Liver (tissue), 9 donors: ENCODE data around the gene CLRN3. TPM values are rescaled to one million over a fixed set of nuclear protein-coding genes. Genes with fewer than 3 reads are reported as not detected.

Experiments used
- DNase-seq: peaks from one replicate; pipeline ENCODE4 v3.0.0-alpha.2; 2017; ENCODE audit warnings: low spot score
- H3K27ac ChIP-seq, 2 donors: one replicate each; pipeline ENCODE4 v1.7.0; 2013; ENCODE audit warnings: inconsistent platforms in 2 of 2, low read length in 2 of 2, control low read depth in 1 of 2, low read depth in 1 of 2, mild to moderate bottlenecking in 1 of 2
- H3K27me3 ChIP-seq, 4 donors: one replicate each; pipeline versions ENCODE4 v1.6.1 to v1.7.0; 2013; ENCODE audit warnings: low read length in 3 of 4, inconsistent platforms in 1 of 4, mild to moderate bottlenecking in 1 of 4, moderate library complexity in 1 of 4; ENCODE audit not compliant: control insufficient read depth in 4 of 4, insufficient read depth in 4 of 4
- H3K36me3 ChIP-seq, 4 donors: one replicate each; pipeline versions ENCODE4 v1.6.1 to v1.7.0; 2013; ENCODE audit warnings: low read length in 3 of 4, mild to moderate bottlenecking in 3 of 4, low read depth in 1 of 4, moderate library complexity in 1 of 4; ENCODE audit not compliant: control insufficient read depth in 4 of 4, insufficient read depth in 3 of 4
- H3K4me1 ChIP-seq, 4 donors: one replicate each; pipeline versions ENCODE4 v1.6.1 to v1.7.0; 2013; ENCODE audit warnings: low read length in 3 of 4, mild to moderate bottlenecking in 3 of 4, moderate library complexity in 1 of 4; ENCODE audit not compliant: control insufficient read depth in 4 of 4, insufficient read depth in 4 of 4
- H3K4me3 ChIP-seq, 3 donors: one replicate each; pipeline versions ENCODE4 v1.6.1 to v1.7.0; 2013; ENCODE audit warnings: low read length in 3 of 3, control low read depth in 1 of 3, low read depth in 1 of 3, mild to moderate bottlenecking in 1 of 3
- H3K9ac ChIP-seq, 2 donors: one replicate each; pipeline ENCODE4 v1.7.0; 2013; ENCODE audit warnings: low read length in 2 of 2, mild to moderate bottlenecking in 2 of 2, moderate library complexity in 2 of 2, control low read depth in 1 of 2, low read depth in 1 of 2
- H3K9me3 ChIP-seq, 4 donors: one replicate each; pipeline versions ENCODE4 v1.6.1 to v1.7.0; 2013; ENCODE audit warnings: low read length in 3 of 4; ENCODE audit not compliant: control insufficient read depth in 4 of 4
- FOXA1 ChIP-seq: IDR thresholded peaks from 2 replicates; pipeline ENCODE4 v1.6.1; 2016; ENCODE audit warnings: antibody characterized with exemption
- FOXA2 ChIP-seq: IDR thresholded peaks from 2 replicates; pipeline ENCODE4 v1.6.1; 2016; ENCODE audit warnings: antibody characterized with exemption
- GABPA ChIP-seq, 2 donors: IDR thresholded peaks in 1 of 2; conservative IDR thresholded peaks in 1 of 2; 2 replicates each; pipeline ENCODE4 v1.6.1; 2016; ENCODE audit warnings: antibody characterized with exemption in 2 of 2, mild to moderate bottlenecking in 1 of 2, moderate library complexity in 1 of 2
- HNF4A ChIP-seq, 2 donors: conservative IDR thresholded peaks; 2 replicates each; pipeline ENCODE4 v1.6.1; 2016; ENCODE audit warnings: antibody characterized with exemption in 2 of 2, mild to moderate bottlenecking in 2 of 2
- HNF4G ChIP-seq: IDR thresholded peaks from 2 replicates; pipeline ENCODE4 v1.6.1; 2016; ENCODE audit warnings: antibody characterized with exemption
- JUND ChIP-seq, 2 donors: IDR thresholded peaks; 2 replicates each; pipeline ENCODE4 v1.6.1; 2016; ENCODE audit warnings: antibody characterized with exemption in 2 of 2
- NR2F2 ChIP-seq: IDR thresholded peaks from 2 replicates; pipeline ENCODE4 v1.6.1; 2016; ENCODE audit warnings: antibody characterized with exemption
- RAD21 ChIP-seq, 2 donors: IDR thresholded peaks; 2 replicates each; pipeline ENCODE4 v1.6.1; 2016; ENCODE audit warnings: antibody characterized with exemption in 2 of 2, mild to moderate bottlenecking in 2 of 2
- RXRA ChIP-seq, 2 donors: IDR thresholded peaks; 2 replicates each; pipeline ENCODE4 v1.6.1; 2017 to 2018; ENCODE audit warnings: antibody characterized with exemption in 2 of 2, mild to moderate bottlenecking in 1 of 2
- SP1 ChIP-seq: IDR thresholded peaks from 2 replicates; pipeline ENCODE4 v1.6.1; 2018; ENCODE audit warnings: antibody characterized with exemption, mild to moderate bottlenecking
- TAF1 ChIP-seq: conservative IDR thresholded peaks from 2 replicates; pipeline ENCODE4 v1.6.1; 2016; ENCODE audit warnings: antibody characterized with exemption, mild to moderate bottlenecking
- YY1 ChIP-seq: IDR thresholded peaks from 2 replicates; pipeline ENCODE4 v1.6.1; 2016; ENCODE audit warnings: antibody characterized with exemption, mild to moderate bottlenecking
- WGBS: extraction: QIAGEN DNeasy Blood & Tissue Kit; methylation state at CpG from one replicate; pipeline ENCODE4 v1.1.7; 2013; 5-methylcytosine and 5-hydroxymethylcytosine counted together
- polyA plus RNA-seq, 2 donors: library from polyadenylated mRNA; stranded (reverse) in 1 of 2; unstranded in 1 of 2; fragments of 200-250 nt in 1 of 2; fragments of >200 nt in 1 of 2; fragmentation: Nextera tagmentation in 1 of 2; extraction: Ambion mirVana in 1 of 2; gene quantifications; one replicate each; pipeline versions ENCODE4 v1.2.1 to v1.2.3, GENCODE V29; 2013 to 2015
- total RNA-seq, 2 donors: library from RNA; depleted of rRNA; stranded (reverse); fragments of >200 nt; gene quantifications; one replicate each; pipeline ENCODE4 v1.2.3, GENCODE V29; 2014
- TF ChIP-seq, protein P1 (sequence below): IDR thresholded peaks from 2 replicates; pipeline ENCODE4 v1.6.1; 2016; ENCODE audit warnings: antibody characterized with exemption
- TF ChIP-seq, protein P2 (sequence below): fragments of 150-350 bp; IDR thresholded peaks from 2 replicates; pipeline ENCODE4 v1.5.1; 2017; ENCODE audit warnings: improper control_type of control experiment, low read depth, low read length; ENCODE audit not compliant: missing input control
- TF ChIP-seq, protein P3 (sequence below): IDR thresholded peaks from 2 replicates; pipeline ENCODE4 v1.6.1; 2016; ENCODE audit warnings: antibody characterized with exemption, mild to moderate bottlenecking
- TF ChIP-seq, protein P4 (sequence below): IDR thresholded peaks from 2 replicates; pipeline ENCODE4 v1.6.1; 2016; ENCODE audit warnings: antibody characterized with exemption
- donor health status: healthy.
- donor health status: healthy.
- donor health status: healthy.
- donor health status: healthy.
- donor health status: healthy.

CLRN3 gene
- total and polyA plus RNA-seq, 4 donors = 0.33 to 16.9 (median 6.9) TPM

DNA sequence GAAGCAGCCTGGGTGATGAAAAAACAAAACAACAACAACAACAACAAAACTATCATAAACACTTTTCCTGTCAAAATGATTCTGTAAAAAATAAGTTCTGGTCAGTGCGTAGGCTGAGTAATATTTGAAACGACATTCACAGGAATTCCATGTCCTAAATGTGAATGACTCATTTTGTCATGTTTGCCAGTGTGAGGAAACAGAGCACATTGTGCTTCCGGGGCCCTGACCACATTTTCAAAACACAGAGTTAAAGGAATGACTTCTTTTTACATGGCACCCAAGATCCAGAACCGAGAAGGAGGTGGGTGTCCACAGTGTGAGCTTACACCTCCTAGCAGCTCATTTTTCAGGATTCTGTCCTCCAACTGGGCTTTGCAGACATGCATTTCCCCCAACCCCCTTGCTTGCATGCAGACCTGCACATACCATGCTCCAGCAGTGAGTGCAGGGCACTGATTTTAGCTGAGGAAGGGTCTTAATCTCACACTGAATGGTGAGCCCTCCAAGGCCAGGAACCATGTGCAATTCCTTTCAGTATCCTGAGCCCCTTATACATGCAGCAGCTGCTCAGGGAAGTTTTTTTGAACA lies 3.0 kb downstream of the CLRN3 start:
- Histone ChIP-seq H3K4me1 (peaks cover 7 to 44% (median 25%) of the 10 kb centered on the region in 4 donors), H3K9ac (no peak overlapping the region), H3K4me3 (peak overlapping the region in 1 of 3 donors; percentile 25), H3K27ac (peak overlapping the region; percentile 44 to 67), H3K36me3 (no peaks in the 10 kb centered on the region), H3K27me3 (no peaks in the 10 kb centered on the region), H3K9me3 (no peaks in the 10 kb centered on the region)
- DNase-seq = no peak
- TF ChIP-seq HNF4A (conservative IDR thresholded peaks at IDR 0.05) (peak in 1 of 2 donors; percentile 45), JUND (IDR thresholded peaks at IDR 0.05) (peak in 1 of 2 donors; percentile 66), GABPA (IDR thresholded peaks at IDR 0.05 in 1 of 2, conservative IDR thresholded peaks at IDR 0.05 in 1 of 2) (peak in 1 of 2 donors; percentile 60), FOXA2 (no peak)
- WGBS = 30% methylated on average over 4 of the region's 4 CpGs

DNA sequence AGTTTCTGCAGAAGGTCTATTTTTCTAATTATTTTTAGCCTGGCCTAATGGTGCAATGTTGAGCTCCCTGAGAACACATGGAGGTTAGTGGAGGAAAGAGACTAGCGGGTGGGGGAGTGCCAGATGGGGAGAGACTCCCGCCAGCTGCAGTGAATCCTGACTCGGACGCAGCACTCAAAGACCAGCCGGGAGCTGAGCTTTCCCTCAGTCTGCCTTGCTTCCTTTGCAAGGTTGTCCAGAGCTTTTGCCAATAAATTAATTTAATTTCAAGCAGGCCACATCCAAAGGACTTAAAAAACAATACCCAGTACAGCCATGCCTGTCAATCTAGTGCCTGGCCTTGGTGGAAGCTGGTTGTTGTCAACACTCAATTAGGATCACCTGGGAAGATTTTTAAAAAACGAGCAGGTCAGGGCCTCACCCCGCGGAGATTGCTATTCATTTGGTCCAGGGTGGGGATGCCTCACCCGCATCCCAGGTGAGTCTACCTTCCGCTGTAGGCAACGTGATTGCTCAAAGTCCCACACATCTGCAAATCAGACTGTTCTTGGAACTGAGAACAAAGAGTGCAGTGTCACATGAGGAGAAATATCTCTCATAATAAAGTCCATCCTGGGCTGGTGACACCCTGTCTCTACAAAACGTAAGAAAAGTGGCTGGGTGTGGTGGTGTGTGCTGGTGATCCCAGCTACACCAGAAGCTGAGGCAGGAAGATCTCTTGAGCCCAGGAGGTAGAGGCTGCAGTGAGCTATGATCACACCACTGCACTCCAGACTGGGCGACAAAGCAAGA lies 4.0 kb downstream of the CLRN3 start:
- TF ChIP-seq SP1 (no peak), GABPA (IDR thresholded peaks at IDR 0.05 in 1 of 2, conservative IDR thresholded peaks at IDR 0.05 in 1 of 2) (no peak), RAD21 (IDR thresholded peaks at IDR 0.05) (no peak), HNF4G (no peak), NR2F2 (no peak), FOXA2 (no peak), RXRA (IDR thresholded peaks at IDR 0.05) (no peak), YY1 (no peak), FOXA1 (no peak), TAF1 (no peak)
- TF ChIP-seq, protein P1, sequence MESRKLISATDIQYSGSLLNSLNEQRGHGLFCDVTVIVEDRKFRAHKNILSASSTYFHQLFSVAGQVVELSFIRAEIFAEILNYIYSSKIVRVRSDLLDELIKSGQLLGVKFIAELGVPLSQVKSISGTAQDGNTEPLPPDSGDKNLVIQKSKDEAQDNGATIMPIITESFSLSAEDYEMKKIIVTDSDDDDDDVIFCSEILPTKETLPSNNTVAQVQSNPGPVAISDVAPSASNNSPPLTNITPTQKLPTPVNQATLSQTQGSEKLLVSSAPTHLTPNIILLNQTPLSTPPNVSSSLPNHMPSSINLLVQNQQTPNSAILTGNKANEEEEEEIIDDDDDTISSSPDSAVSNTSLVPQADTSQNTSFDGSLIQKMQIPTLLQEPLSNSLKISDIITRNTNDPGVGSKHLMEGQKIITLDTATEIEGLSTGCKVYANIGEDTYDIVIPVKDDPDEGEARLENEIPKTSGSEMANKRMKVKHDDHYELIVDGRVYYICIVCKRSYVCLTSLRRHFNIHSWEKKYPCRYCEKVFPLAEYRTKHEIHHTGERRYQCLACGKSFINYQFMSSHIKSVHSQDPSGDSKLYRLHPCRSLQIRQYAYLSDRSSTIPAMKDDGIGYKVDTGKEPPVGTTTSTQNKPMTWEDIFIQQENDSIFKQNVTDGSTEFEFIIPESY = no peak
- TF ChIP-seq, protein P2, sequence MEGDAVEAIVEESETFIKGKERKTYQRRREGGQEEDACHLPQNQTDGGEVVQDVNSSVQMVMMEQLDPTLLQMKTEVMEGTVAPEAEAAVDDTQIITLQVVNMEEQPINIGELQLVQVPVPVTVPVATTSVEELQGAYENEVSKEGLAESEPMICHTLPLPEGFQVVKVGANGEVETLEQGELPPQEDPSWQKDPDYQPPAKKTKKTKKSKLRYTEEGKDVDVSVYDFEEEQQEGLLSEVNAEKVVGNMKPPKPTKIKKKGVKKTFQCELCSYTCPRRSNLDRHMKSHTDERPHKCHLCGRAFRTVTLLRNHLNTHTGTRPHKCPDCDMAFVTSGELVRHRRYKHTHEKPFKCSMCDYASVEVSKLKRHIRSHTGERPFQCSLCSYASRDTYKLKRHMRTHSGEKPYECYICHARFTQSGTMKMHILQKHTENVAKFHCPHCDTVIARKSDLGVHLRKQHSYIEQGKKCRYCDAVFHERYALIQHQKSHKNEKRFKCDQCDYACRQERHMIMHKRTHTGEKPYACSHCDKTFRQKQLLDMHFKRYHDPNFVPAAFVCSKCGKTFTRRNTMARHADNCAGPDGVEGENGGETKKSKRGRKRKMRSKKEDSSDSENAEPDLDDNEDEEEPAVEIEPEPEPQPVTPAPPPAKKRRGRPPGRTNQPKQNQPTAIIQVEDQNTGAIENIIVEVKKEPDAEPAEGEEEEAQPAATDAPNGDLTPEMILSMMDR = no peak
- TF ChIP-seq, protein P3, sequence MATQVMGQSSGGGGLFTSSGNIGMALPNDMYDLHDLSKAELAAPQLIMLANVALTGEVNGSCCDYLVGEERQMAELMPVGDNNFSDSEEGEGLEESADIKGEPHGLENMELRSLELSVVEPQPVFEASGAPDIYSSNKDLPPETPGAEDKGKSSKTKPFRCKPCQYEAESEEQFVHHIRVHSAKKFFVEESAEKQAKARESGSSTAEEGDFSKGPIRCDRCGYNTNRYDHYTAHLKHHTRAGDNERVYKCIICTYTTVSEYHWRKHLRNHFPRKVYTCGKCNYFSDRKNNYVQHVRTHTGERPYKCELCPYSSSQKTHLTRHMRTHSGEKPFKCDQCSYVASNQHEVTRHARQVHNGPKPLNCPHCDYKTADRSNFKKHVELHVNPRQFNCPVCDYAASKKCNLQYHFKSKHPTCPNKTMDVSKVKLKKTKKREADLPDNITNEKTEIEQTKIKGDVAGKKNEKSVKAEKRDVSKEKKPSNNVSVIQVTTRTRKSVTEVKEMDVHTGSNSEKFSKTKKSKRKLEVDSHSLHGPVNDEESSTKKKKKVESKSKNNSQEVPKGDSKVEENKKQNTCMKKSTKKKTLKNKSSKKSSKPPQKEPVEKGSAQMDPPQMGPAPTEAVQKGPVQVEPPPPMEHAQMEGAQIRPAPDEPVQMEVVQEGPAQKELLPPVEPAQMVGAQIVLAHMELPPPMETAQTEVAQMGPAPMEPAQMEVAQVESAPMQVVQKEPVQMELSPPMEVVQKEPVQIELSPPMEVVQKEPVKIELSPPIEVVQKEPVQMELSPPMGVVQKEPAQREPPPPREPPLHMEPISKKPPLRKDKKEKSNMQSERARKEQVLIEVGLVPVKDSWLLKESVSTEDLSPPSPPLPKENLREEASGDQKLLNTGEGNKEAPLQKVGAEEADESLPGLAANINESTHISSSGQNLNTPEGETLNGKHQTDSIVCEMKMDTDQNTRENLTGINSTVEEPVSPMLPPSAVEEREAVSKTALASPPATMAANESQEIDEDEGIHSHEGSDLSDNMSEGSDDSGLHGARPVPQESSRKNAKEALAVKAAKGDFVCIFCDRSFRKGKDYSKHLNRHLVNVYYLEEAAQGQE = no peak
- TF ChIP-seq, protein P4, sequence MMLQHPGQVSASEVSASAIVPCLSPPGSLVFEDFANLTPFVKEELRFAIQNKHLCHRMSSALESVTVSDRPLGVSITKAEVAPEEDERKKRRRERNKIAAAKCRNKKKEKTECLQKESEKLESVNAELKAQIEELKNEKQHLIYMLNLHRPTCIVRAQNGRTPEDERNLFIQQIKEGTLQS = no peak
- DNase-seq = no peak
- no peak overlapping the region for H3K9ac ChIP-seq
- H3K9me3 ChIP-seq = no peaks in the 10 kb centered on the region
- WGBS = 84% methylated on average over 13 of the region's 13 CpGs
- no peaks in the 10 kb centered on the region for H3K27me3 ChIP-seq
- H3K4me3 ChIP-seq = no peak overlapping the region
- peak overlapping the region in 1 of 2 donors; percentile 67 for H3K27ac ChIP-seq
- H3K36me3 ChIP-seq = no peaks in the 10 kb centered on the region
- H3K4me1 ChIP-seq = peaks cover 7 to 44% (median 25%) of the 10 kb centered on the region in 4 donors
